Measurements from ENCODE around the gene DGKE. TPM values are rescaled to one million over a fixed set of nuclear protein-coding genes. Genes with fewer than 3 reads are reported as not detected.

Gene DGKE
- polyA plus RNA-seq, 1 donor from 2014 or later: 16.6 TPM

GRCh38 chr17:56887105-56887504, 53.2 kb downstream of the DGKE start:
- H3K9ac ChIP-seq (ENCODE audit: low read length): no peak overlapping the region
- H3K9me2 ChIP-seq (ENCODE audit: insufficient read depth, low read length): no peaks in the 10 kb centered on the region
- H4K20me1 ChIP-seq (ENCODE audit: insufficient read depth): no peaks in the 10 kb centered on the region
- no peaks in the 10 kb centered on the region for H3K9me3 ChIP-seq (ENCODE audit: low read length)
- H3K4me2 ChIP-seq (ENCODE audit: low read length): no peak overlapping the region
- no peaks in the 10 kb centered on the region for H3K27me3 ChIP-seq (ENCODE audit: insufficient read depth, low read depth, low read length)
- no peak for TF ChIP-seq POLR2AphosphoS5 (IDR thresholded peaks at IDR 0.05)
- TF ChIP-seq RAD21 (conservative IDR thresholded peaks at IDR 0.05): no peak
- no peak for TF ChIP-seq TAF1 (IDR thresholded peaks at IDR 0.05; ENCODE audit: low read depth)
- no peak overlapping the region for H3K4me3 ChIP-seq (ENCODE audit: low read length)
- H3K27ac ChIP-seq (ENCODE audit: low read length): no peak overlapping the region
- H3K36me3 ChIP-seq (ENCODE audit: insufficient read depth, low read length): no peaks in the 10 kb centered on the region
- no peaks in the 10 kb centered on the region for H3F3A ChIP-seq (ENCODE audit: insufficient read depth, low read length, poor library complexity, severe bottlenecking)
- H3K79me2 ChIP-seq (replicated peaks; ENCODE audit: insufficient read depth, low read length): no peaks in the 10 kb centered on the region
- no peak overlapping the region for H2AFZ ChIP-seq (ENCODE audit: low read depth, low read length)

DNA sequence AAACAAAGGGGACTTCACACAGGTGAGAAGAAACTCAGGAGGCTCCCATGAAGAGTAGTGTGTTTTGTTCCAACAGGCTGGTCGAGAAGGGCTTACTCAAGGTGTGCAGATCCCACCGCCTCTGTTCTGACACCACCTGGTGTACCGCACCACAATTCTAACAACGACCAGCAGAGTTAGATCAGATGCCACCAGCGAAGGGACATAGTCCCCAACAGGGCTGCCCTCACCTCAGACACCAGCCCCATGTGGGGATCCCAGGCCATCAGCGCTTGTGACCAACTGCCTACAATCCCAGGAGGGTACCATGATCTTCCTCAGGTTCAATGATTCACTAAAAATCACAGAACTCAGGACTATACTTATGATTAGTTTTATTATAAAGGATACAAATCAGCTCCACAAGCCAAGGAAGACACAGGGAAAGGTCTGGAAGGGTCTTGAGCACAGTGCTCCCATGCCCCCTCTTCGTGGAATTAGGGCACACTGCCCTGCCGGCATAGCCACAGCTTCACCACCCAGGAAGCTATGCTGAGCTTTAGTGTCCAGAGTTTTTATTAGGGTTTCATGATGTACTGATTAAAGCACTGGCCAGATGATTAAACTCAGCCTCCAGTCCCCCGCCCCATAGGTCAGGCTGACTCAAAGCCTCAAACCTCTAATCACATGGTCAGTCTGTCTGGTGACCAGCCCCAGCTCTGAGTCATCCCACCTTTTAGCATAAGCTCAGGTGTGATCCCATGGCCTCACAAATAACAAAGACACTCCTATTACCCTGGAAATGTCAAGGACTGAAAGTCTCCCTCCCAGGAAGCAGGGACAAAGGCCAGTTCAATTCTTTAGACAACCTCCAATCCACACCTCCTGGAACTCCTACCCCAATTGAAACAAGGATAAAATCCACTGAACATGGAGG, 53.9 kb downstream of the DGKE start:
- no peak overlapping the region for H2AFZ ChIP-seq (ENCODE audit: low read depth, low read length)
- H3K4me2 ChIP-seq (ENCODE audit: low read length): no peak overlapping the region
- H3K36me3 ChIP-seq (ENCODE audit: insufficient read depth, low read length): no peaks in the 10 kb centered on the region
- H4K20me1 ChIP-seq (ENCODE audit: insufficient read depth): no peaks in the 10 kb centered on the region
- H3F3A ChIP-seq (ENCODE audit: insufficient read depth, low read length, poor library complexity, severe bottlenecking): no peaks in the 10 kb centered on the region
- no peaks in the 10 kb centered on the region for H3K9me2 ChIP-seq (ENCODE audit: insufficient read depth, low read length)
- no peak overlapping the region for H3K4me3 ChIP-seq (ENCODE audit: low read length)
- no peaks in the 10 kb centered on the region for H3K27me3 ChIP-seq (ENCODE audit: insufficient read depth, low read depth, low read length)
- H3K9ac ChIP-seq (ENCODE audit: low read length): no peak overlapping the region
- TF ChIP-seq POLR2AphosphoS5 (IDR thresholded peaks at IDR 0.05) (no peak), EP300 (conservative IDR thresholded peaks at IDR 0.05; ENCODE audit: poor library complexity, severe bottlenecking) (no peak)
- H3K27ac ChIP-seq (ENCODE audit: low read length): no peak overlapping the region
- H3K9me3 ChIP-seq (ENCODE audit: low read length): no peaks in the 10 kb centered on the region
- no peaks in the 10 kb centered on the region for H3K79me2 ChIP-seq (replicated peaks; ENCODE audit: insufficient read depth, low read length)

- H3K27me3 ChIP-seq (ENCODE audit: insufficient read depth, low read depth, low read length): no peaks in the 10 kb centered on the region
- no peaks in the 10 kb centered on the region for H3K9me3 ChIP-seq (ENCODE audit: low read length)
- H3K4me3 ChIP-seq (ENCODE audit: low read length): no peak overlapping the region
- no peak overlapping the region for H3K4me2 ChIP-seq (ENCODE audit: low read length)
- H3K27ac ChIP-seq (ENCODE audit: low read length): no peak overlapping the region
- no peaks in the 10 kb centered on the region for H3K79me2 ChIP-seq (replicated peaks; ENCODE audit: insufficient read depth, low read length)
- H2AFZ ChIP-seq (ENCODE audit: low read depth, low read length): no peak overlapping the region
- no peak for TF ChIP-seq CTCF (IDR thresholded peaks at IDR 0.05; ENCODE audit: poor library complexity, severe bottlenecking)
- TF ChIP-seq EP300 (conservative IDR thresholded peaks at IDR 0.05; ENCODE audit: poor library complexity, severe bottlenecking): no peak
- TF ChIP-seq, protein P1, sequence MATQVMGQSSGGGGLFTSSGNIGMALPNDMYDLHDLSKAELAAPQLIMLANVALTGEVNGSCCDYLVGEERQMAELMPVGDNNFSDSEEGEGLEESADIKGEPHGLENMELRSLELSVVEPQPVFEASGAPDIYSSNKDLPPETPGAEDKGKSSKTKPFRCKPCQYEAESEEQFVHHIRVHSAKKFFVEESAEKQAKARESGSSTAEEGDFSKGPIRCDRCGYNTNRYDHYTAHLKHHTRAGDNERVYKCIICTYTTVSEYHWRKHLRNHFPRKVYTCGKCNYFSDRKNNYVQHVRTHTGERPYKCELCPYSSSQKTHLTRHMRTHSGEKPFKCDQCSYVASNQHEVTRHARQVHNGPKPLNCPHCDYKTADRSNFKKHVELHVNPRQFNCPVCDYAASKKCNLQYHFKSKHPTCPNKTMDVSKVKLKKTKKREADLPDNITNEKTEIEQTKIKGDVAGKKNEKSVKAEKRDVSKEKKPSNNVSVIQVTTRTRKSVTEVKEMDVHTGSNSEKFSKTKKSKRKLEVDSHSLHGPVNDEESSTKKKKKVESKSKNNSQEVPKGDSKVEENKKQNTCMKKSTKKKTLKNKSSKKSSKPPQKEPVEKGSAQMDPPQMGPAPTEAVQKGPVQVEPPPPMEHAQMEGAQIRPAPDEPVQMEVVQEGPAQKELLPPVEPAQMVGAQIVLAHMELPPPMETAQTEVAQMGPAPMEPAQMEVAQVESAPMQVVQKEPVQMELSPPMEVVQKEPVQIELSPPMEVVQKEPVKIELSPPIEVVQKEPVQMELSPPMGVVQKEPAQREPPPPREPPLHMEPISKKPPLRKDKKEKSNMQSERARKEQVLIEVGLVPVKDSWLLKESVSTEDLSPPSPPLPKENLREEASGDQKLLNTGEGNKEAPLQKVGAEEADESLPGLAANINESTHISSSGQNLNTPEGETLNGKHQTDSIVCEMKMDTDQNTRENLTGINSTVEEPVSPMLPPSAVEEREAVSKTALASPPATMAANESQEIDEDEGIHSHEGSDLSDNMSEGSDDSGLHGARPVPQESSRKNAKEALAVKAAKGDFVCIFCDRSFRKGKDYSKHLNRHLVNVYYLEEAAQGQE (IDR thresholded peaks at IDR 0.05; ENCODE audit: borderline replicate concordance): no peak
- TF ChIP-seq EZH2 (IDR thresholded peaks at IDR 0.05; ENCODE audit: borderline replicate concordance, insufficient read depth, low read length, poor library complexity, severe bottlenecking): no peak
- TF ChIP-seq POLR2AphosphoS5 (IDR thresholded peaks at IDR 0.05): no peak
- no peak for TF ChIP-seq RAD21 (conservative IDR thresholded peaks at IDR 0.05)
- no peak for TF ChIP-seq MXI1 (conservative IDR thresholded peaks at IDR 0.05; ENCODE audit: poor library complexity, severe bottlenecking)
- TF ChIP-seq SMC3 (conservative IDR thresholded peaks at IDR 0.05; ENCODE audit: poor library complexity): no peak
- no peaks in the 10 kb centered on the region for H3K36me3 ChIP-seq (ENCODE audit: insufficient read depth, low read length)
- no peaks in the 10 kb centered on the region for H4K20me1 ChIP-seq (ENCODE audit: insufficient read depth)
- H3F3A ChIP-seq (ENCODE audit: insufficient read depth, low read length, poor library complexity, severe bottlenecking): no peaks in the 10 kb centered on the region
- H3K9me2 ChIP-seq (ENCODE audit: insufficient read depth, low read length): no peaks in the 10 kb centered on the region
- no peak overlapping the region for H3K9ac ChIP-seq (ENCODE audit: low read length)
Measured at GRCh38 chr17:56890390-56890789, 56.4 kb downstream of the DGKE start.

Measured in neural cell (in vitro differentiated cells).